ENCODE results near the gene PHACTR3. TPM values are rescaled to one million over a fixed set of nuclear protein-coding genes. Genes with fewer than 3 reads are reported as not detected.

Gene PHACTR3
- total and polyA plus RNA-seq, 2 donors (not counting 3 experiments of a cell fraction or from before 2014, with no cell fraction given), result not detected

DNA sequence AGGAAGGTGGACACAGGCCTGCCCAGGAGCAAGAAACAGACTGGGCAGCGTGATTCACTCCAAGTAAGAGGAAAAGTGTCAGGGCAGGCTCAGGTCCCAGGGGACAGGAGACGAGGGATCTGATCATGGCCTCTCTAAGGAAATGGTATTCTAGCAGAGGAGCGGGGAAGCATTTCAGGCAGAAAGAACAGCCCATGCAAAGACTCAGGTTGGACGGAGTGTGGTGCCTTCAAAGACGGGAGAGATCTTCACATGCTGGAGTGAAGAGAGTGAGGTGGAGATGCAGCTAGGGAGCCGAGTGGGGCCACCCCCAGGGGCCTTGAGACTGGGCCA, 168.0 kb downstream of the PHACTR3 start:
- Histone ChIP-seq H3K79me2 (ENCODE audit: control insufficient read depth, insufficient read depth, low read length) (no peaks in the 10 kb centered on the region), H3K27me3 (ENCODE audit: control insufficient read depth in 2 of 2, insufficient read depth in 2 of 2, low read length in 2 of 2) (no peaks in the 10 kb centered on the region), H4K20me1 (replicated peaks; ENCODE audit: control insufficient read depth, extremely low read depth, insufficient read depth, low read length) (no peaks in the 10 kb centered on the region), H3K9me1 (replicated peaks; ENCODE audit: control insufficient read depth, extremely low read depth, insufficient read depth, low read length) (no peaks in the 10 kb centered on the region), H2AFZ (ENCODE audit: low read depth, low read length) (no peak overlapping the region), H3K4me3 (replicated peaks in 1 of 3; ENCODE audit: insufficient read depth in 1 of 3, low read depth in 1 of 3, low read length in 3 of 3) (no peak overlapping the region), H3K27ac (ENCODE audit: insufficient read depth, low read depth, low read length) (no peak overlapping the region), H3K9me3 (replicated peaks; ENCODE audit: control insufficient read depth, insufficient read depth, low read length) (no peaks in the 10 kb centered on the region), H3K9ac (replicated peaks; ENCODE audit: extremely low read depth, insufficient read depth, low read length) (no peak overlapping the region), H3K4me2 (ENCODE audit: insufficient read depth, low read length) (no peak overlapping the region), H3K36me3 (ENCODE audit: control insufficient read depth in 2 of 2, extremely low read depth in 1 of 2, insufficient read depth in 2 of 2, low read length in 2 of 2) (no peaks in the 10 kb centered on the region), H3K4me1 (ENCODE audit: control insufficient read depth, extremely low read depth, insufficient read depth, low read length) (no peaks in the 10 kb centered on the region)
- intact Hi-C loops (cut with micrococcal nuclease), result no loop called here
- FAIRE-seq (no peak), DNase-seq (ENCODE audit: low read depth, low spot score) (no peak)
- ChIA-PET POLR2A (no interaction called here), CTCF (no interaction called here)
- BruUV-seq (replicated peaks), result no TSS peak
- TF ChIP-seq, protein P1, sequence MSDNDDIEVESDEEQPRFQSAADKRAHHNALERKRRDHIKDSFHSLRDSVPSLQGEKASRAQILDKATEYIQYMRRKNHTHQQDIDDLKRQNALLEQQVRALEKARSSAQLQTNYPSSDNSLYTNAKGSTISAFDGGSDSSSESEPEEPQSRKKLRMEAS (IDR thresholded peaks at IDR 0.05; ENCODE audit: insufficient read depth, insufficient read length), result no peak
- TF ChIP-seq POLR2AphosphoS5 (IDR thresholded peaks at IDR 0.05; ENCODE audit: insufficient read depth, low read depth, low read length) (no peak), EZH2 (IDR thresholded peaks at IDR 0.05; ENCODE audit: borderline replicate concordance, low read depth, low read length, severe bottlenecking) (no peak), JUN (IDR thresholded peaks at IDR 0.05; ENCODE audit: borderline replicate concordance, insufficient read depth, insufficient read length, low read depth) (no peak), POLR2A (IDR thresholded peaks at IDR 0.05; ENCODE audit: low read depth, low read length) (no peak), GATA2 (IDR thresholded peaks at IDR 0.05; ENCODE audit: insufficient read depth, insufficient read length, low read depth, low read length) (no peak), MYC (IDR thresholded peaks at IDR 0.05; ENCODE audit: low read depth, low read length) (no peak)
- dilution Hi-C loops (cut with MboI; ENCODE audit: extremely low pct_ligation_motif_present, low sequenced_read_pairs), result no loop called here
